SK-N-SH (cell line): Measurements from ENCODE around the gene FLYWCH2. TPM values are rescaled to one million over a fixed set of nuclear protein-coding genes. Genes with fewer than 3 reads are reported as not detected.
A peak's percentile ranks its signal among the peaks of the same experiment; 100 is the strongest.

ENCODE experiments used
- CTCF ChIA-PET: fragments of 300-600, 350-600 bp; formaldehyde crosslinking; extraction: SDS; loops from one replicate; lab custom pipeline; 2021; lab: Yijun Ruan, JAX
- POLR2A ChIA-PET: fragments of 350-600 bp; sonication (Branson Sonifier 250); formaldehyde crosslinking; extraction: SDS; loops from one replicate; lab custom pipeline; 2020; ENCODE audit warnings: antibody characterized with exemption, inconsistent platforms; lab: Yijun Ruan, JAX
- DNase-seq: peaks from one replicate; pipeline ENCODE4 v3.0.0; 2012
- H2AFZ ChIP-seq: fragments of 200-600 bp; sonication (generic); 2 replicates; pipeline ENCODE4 v1.8.1; 2016; ENCODE audit warnings: antibody characterized with exemption, mild to moderate bottlenecking, low read depth
- H3F3A ChIP-seq: fragments of 200-600 bp; sonication (generic); replicated peaks from 2 replicates; pipeline ENCODE3; 2016; ENCODE audit warnings: antibody characterized with exemption, mild to moderate bottlenecking; ENCODE audit not compliant: insufficient read depth
- H3K27ac ChIP-seq, 2 experiments: fragments of 200-500 bp in 1 of 2; fragments of 200-600 bp in 1 of 2; sonication (Bioruptor generic) in 1 of 2; sonication (generic), shearing (Covaris generic) in 1 of 2; 2 replicates each; pipeline versions ENCODE4 v1.5.1 to v1.6.1; 2014 to 2016; ENCODE audit warnings: low read depth in 2 of 2, inconsistent platforms in 1 of 2, low read length in 1 of 2, mild to moderate bottlenecking in 1 of 2, mixed read lengths in 1 of 2
- H3K27me3 ChIP-seq: fragments of 200-600 bp; sonication (generic), shearing (Covaris generic); 2 replicates; pipeline ENCODE4 v1.6.1; 2016; ENCODE audit warnings: mixed run types; ENCODE audit not compliant: insufficient read depth
- H3K36me3 ChIP-seq, 2 experiments: fragments of 200-500 bp in 1 of 2; fragments of 200-600 bp in 1 of 2; sonication (Bioruptor generic) in 1 of 2; sonication (generic) in 1 of 2; replicated peaks in 1 of 2; 2 replicates each; pipeline versions ENCODE3 to v1.5.1; 2014 to 2016; ENCODE audit warnings: low read length in 1 of 2, mild to moderate bottlenecking in 1 of 2; ENCODE audit not compliant: insufficient read depth in 2 of 2, control insufficient read depth in 1 of 2
- H3K4me1 ChIP-seq, 2 experiments: fragments of 200-500 bp in 1 of 2; fragments of 200-600 bp in 1 of 2; sonication (Bioruptor generic) in 1 of 2; sonication (generic), shearing (Covaris generic) in 1 of 2; 2 replicates each; pipeline versions ENCODE4 v1.5.1 to v1.6.1; 2014 to 2016; ENCODE audit warnings: low read depth in 1 of 2, low read length in 1 of 2, mixed run types in 1 of 2; ENCODE audit not compliant: insufficient read depth in 2 of 2, control insufficient read depth in 1 of 2
- H3K4me2 ChIP-seq: fragments of 200-600 bp; sonication (generic), shearing (Covaris generic); 2 replicates; pipeline ENCODE4 v1.6.1; 2017; ENCODE audit warnings: mixed run types
- H3K4me3 ChIP-seq, 2 experiments: fragments of 200-500 bp in 1 of 2; fragments of 200-600 bp in 1 of 2; sonication (Bioruptor generic) in 1 of 2; sonication (generic), shearing (Covaris generic) in 1 of 2; 2 replicates each; pipeline versions ENCODE4 v1.5.1 to v1.8.1; 2014 to 2016; ENCODE audit warnings: low read depth in 2 of 2, inconsistent platforms in 1 of 2, low read length in 1 of 2, mild to moderate bottlenecking in 1 of 2, mixed read lengths in 1 of 2, moderate library complexity in 1 of 2
- H3K79me2 ChIP-seq: fragments of 200-600 bp; sonication (generic); 2 replicates; pipeline ENCODE4 v1.8.1; 2017; ENCODE audit warnings: mild to moderate bottlenecking; ENCODE audit not compliant: insufficient read depth
- H3K9ac ChIP-seq: fragments of 200-600 bp; sonication (generic); 2 replicates; pipeline ENCODE4 v1.6.1; 2017; ENCODE audit warnings: mixed run types
- H3K9me2 ChIP-seq: fragments of 200-600 bp; sonication (generic); 2 replicates; pipeline ENCODE4 v1.6.1; 2017; ENCODE audit warnings: mixed run types
- H3K9me3 ChIP-seq: fragments of 200-600 bp; sonication (generic); 2 replicates; pipeline ENCODE4 v1.6.1; 2017; ENCODE audit warnings: mixed run types, mild to moderate bottlenecking, moderate library complexity
- H4K20me1 ChIP-seq: fragments of 200-600 bp; sonication (generic); 2 replicates; pipeline ENCODE4 v1.6.1; 2017; ENCODE audit warnings: mild to moderate bottlenecking, mixed run types; ENCODE audit not compliant: insufficient read depth
- ELF1 ChIP-seq: IDR thresholded peaks from 2 replicates; pipeline ENCODE4 v1.4.0; 2012
- EZH2phosphoT487 ChIP-seq: fragments of 200-600 bp; sonication (generic); IDR thresholded peaks from 2 replicates; pipeline ENCODE4 v1.6.1; 2017; ENCODE audit warnings: low read depth, mixed run types, mild to moderate bottlenecking, antibody characterized with exemption, moderate library complexity, borderline replicate concordance
- FOXJ3 ChIP-seq: sonication (generic); formaldehyde crosslinking; IDR thresholded peaks from 2 replicates; pipeline ENCODE4 v1.5.1; 2020; ENCODE audit warnings: mild to moderate bottlenecking, missing genetic modification reagents
- FOXM1 ChIP-seq: IDR thresholded peaks from 2 replicates; pipeline ENCODE4 v1.4.0; 2012; ENCODE audit warnings: low read depth, mild to moderate bottlenecking
- GATA2 ChIP-seq: sonication (generic); formaldehyde crosslinking; IDR thresholded peaks from 2 replicates; pipeline ENCODE4 v1.5.0; 2020; ENCODE audit warnings: mild to moderate bottlenecking, missing genetic modification reagents
- JUND ChIP-seq: IDR thresholded peaks from 2 replicates; pipeline ENCODE4 v1.4.0; 2012
- MEF2A ChIP-seq: IDR thresholded peaks from 2 replicates; pipeline ENCODE4 v1.4.0; 2012; ENCODE audit warnings: low read depth, borderline replicate concordance
- MXI1 ChIP-seq: IDR thresholded peaks from 2 replicates; pipeline ENCODE4 v1.6.1; 2012; ENCODE audit warnings: mild to moderate bottlenecking, low read depth, low read length, improper control_type of control experiment
- POLR2AphosphoS5 ChIP-seq: IDR thresholded peaks from 2 replicates; pipeline ENCODE4 v1.6.1; 2012; ENCODE audit warnings: low read depth, low read length
- REST ChIP-seq: IDR thresholded peaks from 2 replicates; pipeline ENCODE4 v1.6.1; 2012; ENCODE audit warnings: mild to moderate bottlenecking, low read depth, low read length, moderate library complexity
- TAF1 ChIP-seq: IDR thresholded peaks from 2 replicates; pipeline ENCODE4 v1.6.1; 2012; ENCODE audit warnings: low read depth, mild to moderate bottlenecking, low read length, moderate library complexity, borderline replicate concordance
- USF2 ChIP-seq: fragments of 150-350 bp; IDR thresholded peaks from 2 replicates; pipeline ENCODE4 v1.6.1; 2017; ENCODE audit warnings: antibody characterized with exemption, low read length, low read depth, borderline replicate concordance
- WGBS: methylation state at CpG from one replicate; pipeline ENCODE4 v1.1.6; 2017; ENCODE audit warnings: low lambda C conversion rate; 5-methylcytosine and 5-hydroxymethylcytosine counted together
- polyA plus RNA-seq, 3 experiments: library from polyadenylated mRNA; depleted of rRNA; stranded (reverse); fragments of >200 nt; gene quantifications; 2 replicates each; pipeline ENCODE4 v1.2.3, GENCODE V29; 2012
- TF ChIP-seq, protein P1 (sequence below): IDR thresholded peaks from 2 replicates; pipeline ENCODE4 v1.4.0; 2012; ENCODE audit warnings: low read depth

The FLYWCH2 gene
- polyA plus RNA-seq, 1 of the 3 experiments (the other 2 are of a cell fraction): 64.8 TPM

GRCh38 chr16:2859686-2860265, 23.2 kb upstream of the FLYWCH2 start:
- POLR2A ChIA-PET: no interaction called here

DNA sequence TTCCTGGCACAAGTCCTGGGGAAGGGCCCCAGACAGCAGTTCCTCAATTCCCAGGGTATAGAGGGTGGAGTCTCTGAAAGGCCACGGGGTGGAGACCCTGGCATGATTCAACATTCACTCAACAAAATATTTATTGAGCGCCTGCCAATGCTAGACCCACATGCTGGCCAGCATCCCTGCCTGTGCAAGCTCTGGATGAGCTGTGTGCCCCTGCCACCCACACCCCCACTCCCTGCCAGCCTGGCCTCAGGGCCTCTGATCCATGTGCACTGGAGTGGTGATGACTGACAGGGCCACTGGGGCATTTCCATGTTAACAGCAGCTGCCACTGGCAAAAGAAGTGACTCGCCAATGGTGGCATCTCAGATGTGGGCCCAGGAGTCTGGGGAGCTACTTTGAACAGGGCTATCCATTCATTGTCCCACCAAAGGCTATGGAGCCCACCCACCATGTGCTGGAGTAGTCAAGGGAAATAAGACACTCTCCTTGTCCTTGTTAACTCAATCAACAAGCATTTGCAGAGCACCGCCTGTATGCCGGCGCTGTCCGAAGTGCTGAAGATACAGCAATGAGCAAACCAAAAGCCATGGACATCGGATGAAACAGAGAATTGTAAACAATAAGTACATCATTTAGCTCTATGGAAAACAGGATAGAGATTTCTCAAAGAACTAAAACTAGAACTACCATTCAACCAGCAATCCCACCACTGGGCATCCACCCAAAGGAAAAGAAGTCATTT, 22.0 kb upstream of the FLYWCH2 start:
- Histone ChIP-seq H3K9me3 (no peaks in the 10 kb centered on the region), H3F3A (no peaks in the 10 kb centered on the region), H3K36me3 (no peaks in the 10 kb centered on the region), H3K79me2 (no peaks in the 10 kb centered on the region), H3K27ac (no peak overlapping the region), H3K27me3 (no peaks in the 10 kb centered on the region; the same call in 1 of the 2 replicates), H3K4me3 (no peak overlapping the region), H4K20me1 (no peaks in the 10 kb centered on the region), H3K9me2 (no peaks in the 10 kb centered on the region), H3K4me2 (no peak overlapping the region), H2AFZ (no peak overlapping the region), H3K4me1 (no peaks in the 10 kb centered on the region; a peak in 1 of 4 replicates), H3K9ac (no peak overlapping the region)
- 72% methylated on average over 7 of the region's 8 CpGs for WGBS
- POLR2A ChIA-PET: interaction anchor here (0.6 kb wide), 1 partner anchor 121 kb away, joined by 3 read pairs; no protein-coding TSS in a partner anchor
- DNase-seq: no peak
- CTCF ChIA-PET: interaction anchor here (0.6 to 2.2 kb wide), 5 partner anchors 9 to 188 kb away, joined by 3 to 16 read pairs (median 3); no protein-coding TSS in a partner anchor
- peak; percentile 96 for TF ChIP-seq REST
- no peak for TF ChIP-seq MEF2A

More at GRCh38 chr16:2859686-2860265, 23.2 kb upstream of the FLYWCH2 start:
- no peak overlapping the region for H3K4me2 ChIP-seq
- no peaks in the 10 kb centered on the region; a peak in 1 of 4 replicates for H3K4me1 ChIP-seq
- H3K9ac ChIP-seq: no peak overlapping the region
- H3K27ac ChIP-seq: no peak overlapping the region
- 23% methylated on average over 4 of the region's 10 CpGs for WGBS
- no peak overlapping the region for H2AFZ ChIP-seq
- H3K4me3 ChIP-seq: no peak overlapping the region
- no peak for TF ChIP-seq FOXM1
- no peak for TF ChIP-seq FOXJ3 (CRISPR knock-in tag)
- TF ChIP-seq ELF1: no peak
- no peak for TF ChIP-seq MXI1
- TF ChIP-seq GATA2 (CRISPR knock-in tag): no peak
- TF ChIP-seq, protein P1, sequence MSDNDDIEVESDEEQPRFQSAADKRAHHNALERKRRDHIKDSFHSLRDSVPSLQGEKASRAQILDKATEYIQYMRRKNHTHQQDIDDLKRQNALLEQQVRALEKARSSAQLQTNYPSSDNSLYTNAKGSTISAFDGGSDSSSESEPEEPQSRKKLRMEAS: no peak
- TF ChIP-seq POLR2AphosphoS5: no peak
- TF ChIP-seq JUND: no peak
- no peak for TF ChIP-seq MEF2A
- no peak for TF ChIP-seq TAF1
- TF ChIP-seq USF2: no peak
- TF ChIP-seq EZH2phosphoT487: no peak
- H3F3A ChIP-seq: no peaks in the 10 kb centered on the region
- H3K79me2 ChIP-seq: no peaks in the 10 kb centered on the region
- no peaks in the 10 kb centered on the region for H3K9me3 ChIP-seq
- H4K20me1 ChIP-seq: no peaks in the 10 kb centered on the region
- H3K27me3 ChIP-seq: no peaks in the 10 kb centered on the region; the same call in 1 of the 2 replicates
- H3K36me3 ChIP-seq: no peaks in the 10 kb centered on the region
- CTCF ChIA-PET: interaction anchor here (0.8 to 2.3 kb wide), 3 partner anchors 21 to 60 kb away, joined by 3 to 16 read pairs (median 13); no protein-coding TSS in a partner anchor
- no peak for DNase-seq
- no peaks in the 10 kb centered on the region for H3K9me2 ChIP-seq
